ENCODE measurements around the gene FDXR. TPM values are rescaled to one million over a fixed set of nuclear protein-coding genes. Genes with fewer than 3 reads are reported as not detected.
A peak's percentile ranks its signal among the peaks of the same experiment; 100 is the strongest.

The FDXR gene
- total RNA-seq, 4 donors from 2014 or later = 3.6 to 7.8 (median 4.6) TPM

- Histone ChIP-seq H3K27me3 (peaks cover 78% of the 10 kb centered on the region), H3K4me3 (peak overlapping the region in 1 of 2 donors; percentile 41), H3K27ac (peak overlapping the region in 1 of 4 donors; percentile 40), H3K4me1 (peaks cover 0 to 40% (median 23%) of the 10 kb centered on the region in 3 donors), H3K9me3 (no peaks in the 10 kb centered on the region), H3K36me3 (no peaks in the 10 kb centered on the region)
- TF ChIP-seq POLR2AphosphoS5 (IDR thresholded peaks at IDR 0.05) (no peak), EP300 (IDR thresholded peaks at IDR 0.05) (no peak), CTCF (IDR thresholded peaks at IDR 0.05) (no peak), POLR2A (IDR thresholded peaks at IDR 0.05) (no peak)
- ATAC-seq = no peak
- 0% methylated on average over 2 to 5 of the region's 96 CpGs for WGBS, 2 donors (ENCODE audit: low coverage in 1 of 2)
These were observed 11.7 kb downstream of the FDXR start for GRCh38 chr17:74860872-74861661.

GRCh38 chr17:74860229-74860871 is 12.4 kb downstream of the FDXR start:
- Histone ChIP-seq H3K4me3 (peak overlapping the region in 1 of 2 donors; percentile 41), H3K9me3 (no peaks in the 10 kb centered on the region), H3K4me1 (peaks cover 0 to 40% (median 23%) of the 10 kb centered on the region in 3 donors), H3K36me3 (no peaks in the 10 kb centered on the region), H3K27me3 (peaks cover 85% of the 10 kb centered on the region), H3K27ac (no peak overlapping the region)
- WGBS, 2 donors (ENCODE audit: low coverage in 1 of 2) = 0 to 7% methylated on average over 3 to 5 of the region's 44 CpGs
- ATAC-seq = no peak
- TF ChIP-seq EP300 (IDR thresholded peaks at IDR 0.05) (no peak), POLR2AphosphoS5 (IDR thresholded peaks at IDR 0.05) (no peak), CTCF (IDR thresholded peaks at IDR 0.05) (no peak), POLR2A (IDR thresholded peaks at IDR 0.05) (no peak)

- Histone ChIP-seq H3K4me3 (peak within 1 kb of the TSS in 1 of 2 donors; percentile 41), H3K4me1 (peaks cover 0 to 37% (median 23%) of the 10 kb centered on the region in 3 donors), H3K9me3 (no peaks in the 10 kb centered on the region), H3K27ac (no peak within 1 kb of the TSS), H3K36me3 (no peaks in the 10 kb centered on the region), H3K27me3 (peaks cover 92% of the 10 kb centered on the region)
- no peak for ATAC-seq
- peak in 3 of 4 experiments; percentile 15 to 53 (median 21) for TF ChIP-seq CTCF (IDR thresholded peaks at IDR 0.05)
- TF ChIP-seq EP300 (IDR thresholded peaks at IDR 0.05) = no peak
- WGBS, 2 donors (ENCODE audit: low coverage in 1 of 2) = 0% methylated on average over 3 to 4 of the region's 72 CpGs
These were observed 13.2 kb downstream of the FDXR start, which contains the start of gene GRIN2C for GRCh38 chr17:74859459-74860228. Gene GRIN2C (minus strand): TSS chr17:74859885. CDS start chr17:74855092, 4,793 bp downstream.

- Histone ChIP-seq H3K36me3 (no peaks in the 10 kb centered on the region), H3K4me1 (peaks cover 0 to 33% (median 23%) of the 10 kb centered on the region in 3 donors), H3K27me3 (peaks cover 93% of the 10 kb centered on the region), H3K27ac (no peak overlapping the region), H3K9me3 (no peaks in the 10 kb centered on the region), H3K4me3 (no peak overlapping the region)
- no peak for TF ChIP-seq POLR2AphosphoS5 (IDR thresholded peaks at IDR 0.05)
- no peak for TF ChIP-seq CTCF (IDR thresholded peaks at IDR 0.05)
- TF ChIP-seq POLR2A (IDR thresholded peaks at IDR 0.05) = no peak
- no peak for TF ChIP-seq EP300 (IDR thresholded peaks at IDR 0.05)
- 10 to 73% methylated on average over 2 to 5 of the region's 12 CpGs for WGBS, 2 donors (ENCODE audit: low coverage in 1 of 2)
- no peak for ATAC-seq
These were observed 13.9 kb downstream of the FDXR start for GRCh38 chr17:74858672-74859458.
